GM18505 (cell line): Measurements from ENCODE around the gene ZNF774.
"Not testable (repeated sequence)": the region's sequence is repeated elsewhere in the genome, so short reads cannot be mapped to it uniquely, and the experiment has no call there.

ENCODE experiments used
- ATAC-seq: cut with Tn5 transposase; IDR thresholded peaks from one replicate; pipeline ENCODE4 v1.9.1; 2021; ENCODE audit not compliant: unreplicated experiment
- POLR2A ChIP-seq: IDR thresholded peaks from 4 replicates; pipeline ENCODE4 v1.6.1; 2011; ENCODE audit warnings: borderline replicate concordance; ENCODE audit not compliant: insufficient read depth, insufficient read length; ENCODE audit errors: extremely low read depth

The ZNF774 gene

DNA sequence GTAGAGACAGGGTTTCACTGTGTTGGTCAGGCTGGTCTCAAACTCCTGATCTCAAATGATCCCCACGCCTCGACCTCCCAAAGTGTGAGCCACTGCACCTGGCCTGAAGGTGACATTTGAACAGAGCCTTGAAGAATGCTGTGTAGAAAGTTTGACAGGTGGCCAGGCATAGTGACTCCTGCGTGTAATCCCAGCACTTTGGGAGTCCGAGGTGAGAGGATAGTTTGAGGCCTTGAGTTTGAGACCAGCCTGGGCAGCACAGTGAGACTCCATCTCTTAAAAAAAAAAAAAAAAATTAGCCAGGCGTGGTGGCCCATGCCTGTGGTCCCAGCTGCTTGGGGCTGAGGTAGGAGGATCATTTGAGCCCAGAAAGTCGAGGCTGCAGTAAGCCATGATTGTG is 37.4 kb downstream of the ZNF774 start:
- ATAC-seq: no peak
- no peak for TF ChIP-seq POLR2A

DNA sequence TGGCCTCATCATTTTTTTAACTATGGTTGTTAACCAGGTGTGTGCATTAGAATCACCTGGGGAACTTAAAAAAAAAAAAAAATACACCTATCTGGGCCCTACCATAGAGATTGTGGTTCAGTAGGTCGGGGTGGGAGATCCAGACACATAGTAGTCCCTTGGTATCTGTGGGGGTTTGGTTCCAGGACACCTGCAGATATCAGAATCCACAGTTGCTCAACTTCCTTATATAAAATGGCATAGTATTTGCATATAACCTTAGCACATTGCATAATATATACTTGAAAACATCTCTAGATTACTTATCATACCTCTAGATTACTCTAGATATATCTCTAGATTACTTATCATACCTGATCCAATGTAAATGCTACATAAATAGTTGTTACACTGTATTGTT is 41.0 kb downstream of the ZNF774 start:
- TF ChIP-seq POLR2A: no peak
- ATAC-seq: no peak

DNA sequence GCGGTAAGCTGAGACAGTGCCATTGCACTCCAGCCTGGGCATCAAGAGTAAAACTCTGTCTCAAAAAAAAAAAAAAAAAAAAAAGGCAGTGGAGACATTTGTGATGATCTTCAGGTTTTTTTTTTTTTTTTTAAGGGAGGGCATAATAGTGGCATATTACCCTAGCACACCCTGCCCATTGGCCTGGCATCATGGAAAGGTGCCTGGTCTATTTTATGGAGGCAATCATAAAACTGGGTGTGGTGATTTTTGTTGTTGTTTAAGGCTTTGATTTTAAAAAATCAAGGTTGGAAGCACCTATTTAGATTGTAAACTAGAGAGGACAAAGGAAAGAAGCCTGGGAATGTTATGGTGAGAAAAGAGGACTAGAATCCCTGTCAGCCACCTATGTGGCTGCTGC is 42.0 kb downstream of the ZNF774 start:
- TF ChIP-seq POLR2A: no peak
- ATAC-seq: no peak

DNA sequence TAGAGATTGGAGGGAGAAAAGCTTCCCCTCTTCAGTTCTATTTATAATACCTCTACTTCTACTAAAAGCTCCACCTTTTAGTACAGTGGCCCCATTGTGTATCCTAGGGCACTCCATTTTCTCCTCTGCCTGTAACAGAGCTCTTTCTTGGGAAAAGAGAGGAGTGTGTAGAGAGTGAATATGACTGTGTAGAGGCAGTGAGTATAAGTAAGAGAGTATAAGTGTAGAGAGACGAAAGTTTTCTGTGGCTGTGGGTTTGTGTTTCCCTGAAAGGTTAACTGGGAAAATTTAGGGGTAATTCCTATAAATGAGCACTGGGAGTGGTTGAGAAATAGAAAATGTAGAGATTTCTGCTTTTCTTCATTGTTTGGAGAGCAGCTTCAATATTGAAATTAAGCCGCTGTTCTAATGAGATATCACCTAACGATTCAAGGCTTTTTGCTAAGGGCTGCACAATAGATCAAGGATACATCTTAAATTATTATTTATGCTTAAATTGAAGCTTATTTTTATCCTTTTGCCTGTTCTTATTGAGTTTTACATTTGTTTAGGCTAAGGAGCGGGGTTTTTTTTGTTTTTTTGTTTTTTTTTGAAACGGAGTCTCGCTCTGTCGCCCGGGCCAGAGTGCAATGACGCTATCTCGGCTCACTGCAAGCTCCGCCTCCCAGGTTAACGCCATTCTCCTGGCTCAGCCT is 42.8 kb downstream of the ZNF774 start:
- TF ChIP-seq POLR2A: no peak
- no peak for ATAC-seq

DNA sequence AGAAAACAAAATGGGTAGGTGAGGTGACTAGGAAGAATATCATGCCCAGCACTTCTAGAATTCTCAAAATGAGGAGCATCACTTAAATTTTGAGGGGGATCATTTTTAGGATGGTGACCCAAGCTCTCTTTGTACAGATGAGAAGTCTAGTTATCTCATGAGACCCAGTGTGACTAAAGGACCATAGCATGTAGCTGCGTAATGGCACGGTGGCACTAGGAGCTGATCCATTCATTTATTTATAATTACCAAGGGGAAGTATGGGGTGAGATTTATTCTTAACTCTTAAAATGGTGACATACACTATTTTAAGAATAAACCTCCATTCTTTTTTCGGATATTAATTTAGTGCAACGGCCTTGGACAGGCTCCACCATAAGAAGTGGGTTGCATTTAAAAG is 44.2 kb downstream of the ZNF774 start:
- no peak for TF ChIP-seq POLR2A
- no peak for ATAC-seq

DNA sequence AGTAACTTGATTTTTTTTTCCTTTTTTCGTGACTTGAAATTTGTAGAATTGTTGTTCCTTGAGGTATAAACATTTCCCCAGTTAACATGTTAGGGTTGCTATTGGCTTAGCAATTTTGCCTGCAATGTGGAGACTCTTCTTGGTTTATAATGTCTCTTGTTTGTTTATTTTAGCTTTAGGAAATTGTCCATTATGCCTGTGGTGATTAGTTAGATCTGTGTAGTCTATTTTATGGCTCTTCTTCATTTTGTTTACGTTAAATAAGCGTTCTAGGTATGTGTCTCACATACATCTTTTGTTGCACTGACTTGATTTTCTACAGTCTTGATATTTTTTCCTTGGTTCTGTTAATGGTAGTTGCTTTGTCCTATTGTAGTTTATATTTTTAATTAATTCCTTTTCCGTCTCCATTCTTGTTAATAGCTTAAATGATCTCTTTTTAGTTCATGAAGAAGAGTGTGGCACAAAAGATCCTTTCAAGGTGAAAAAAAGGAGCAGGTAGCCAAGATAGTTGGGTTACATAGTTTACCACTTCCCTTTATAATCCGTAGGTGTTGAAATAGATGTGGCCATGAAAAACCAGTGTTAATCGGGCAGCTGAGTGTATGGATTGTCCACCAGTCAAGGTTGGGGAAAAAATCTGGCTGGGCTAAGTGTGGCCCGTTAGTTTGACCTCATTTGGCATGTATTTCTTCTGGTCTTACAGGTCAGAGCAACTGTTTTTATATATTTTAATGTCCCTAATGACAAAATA is 48.1 kb downstream of the ZNF774 start:
- TF ChIP-seq POLR2A: no peak
- no peak for ATAC-seq

DNA sequence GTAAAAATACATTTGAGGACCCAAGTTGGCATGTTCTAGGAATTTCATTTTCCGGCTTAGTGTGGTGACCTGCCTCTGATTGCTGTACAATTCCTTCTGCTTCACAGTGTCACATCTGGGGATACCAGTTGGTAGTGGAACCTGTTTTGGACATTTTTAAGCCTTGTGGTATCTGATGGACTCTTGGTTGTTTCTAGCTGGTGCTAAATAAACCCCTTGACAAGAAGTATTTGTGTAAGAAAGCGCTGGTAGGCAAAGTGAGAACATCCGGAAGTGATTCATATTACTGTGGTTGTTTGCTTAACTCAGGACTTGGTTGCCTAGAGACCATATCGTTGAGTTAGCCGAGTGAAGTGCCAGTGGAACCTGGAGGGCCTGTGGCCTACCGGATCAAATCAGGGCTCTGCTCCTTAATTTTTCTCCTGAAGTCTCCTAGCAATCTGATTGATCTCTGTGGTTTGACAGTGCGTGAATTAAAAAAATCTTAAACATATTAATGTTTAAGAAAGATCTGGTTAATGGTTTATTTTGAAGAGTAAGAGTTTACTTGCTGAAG is 48.8 kb downstream of the ZNF774 start:
- peak; percentile 94 for ATAC-seq
- no peak for TF ChIP-seq POLR2A

DNA sequence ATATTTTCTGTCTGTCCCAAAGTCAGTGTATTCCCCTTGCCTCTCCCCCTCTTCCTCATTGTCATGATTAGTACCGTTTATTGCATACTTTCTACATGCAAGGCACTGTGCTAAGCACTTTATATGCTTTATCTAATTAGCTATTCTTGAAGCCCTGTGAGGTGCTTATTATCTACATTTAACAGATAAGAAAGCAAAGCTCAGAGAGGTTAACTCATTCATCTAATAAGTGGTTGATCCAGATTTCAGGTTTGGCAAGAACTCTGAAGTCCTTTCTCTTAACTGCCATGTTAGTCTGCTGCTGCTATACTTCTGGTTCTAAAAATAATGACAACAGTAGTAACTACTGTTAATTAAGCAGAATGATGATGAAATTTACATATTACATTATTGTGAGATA is 49.4 kb downstream of the ZNF774 start:
- ATAC-seq: no peak
- TF ChIP-seq POLR2A: no peak

DNA sequence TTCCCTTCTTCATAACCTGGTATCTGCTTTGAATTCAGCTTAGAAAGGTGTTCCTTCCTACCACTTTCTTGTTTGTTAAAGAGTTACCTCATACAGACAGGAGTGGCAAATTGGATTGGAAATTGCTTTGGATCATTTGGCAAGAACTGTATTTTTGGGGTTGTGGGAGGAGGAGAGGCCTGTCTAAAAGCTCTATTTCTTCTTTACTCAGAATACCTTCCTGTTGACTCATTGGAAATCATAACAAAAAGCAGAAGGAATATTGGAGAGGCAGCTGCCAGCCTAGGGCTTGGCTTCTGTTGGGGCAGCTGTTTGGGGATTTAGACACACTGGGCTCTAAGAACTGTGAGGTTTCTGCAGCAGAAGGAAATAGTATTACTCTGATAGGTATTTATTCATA is 50.1 kb downstream of the ZNF774 start:
- TF ChIP-seq POLR2A: no peak
- no peak for ATAC-seq

DNA sequence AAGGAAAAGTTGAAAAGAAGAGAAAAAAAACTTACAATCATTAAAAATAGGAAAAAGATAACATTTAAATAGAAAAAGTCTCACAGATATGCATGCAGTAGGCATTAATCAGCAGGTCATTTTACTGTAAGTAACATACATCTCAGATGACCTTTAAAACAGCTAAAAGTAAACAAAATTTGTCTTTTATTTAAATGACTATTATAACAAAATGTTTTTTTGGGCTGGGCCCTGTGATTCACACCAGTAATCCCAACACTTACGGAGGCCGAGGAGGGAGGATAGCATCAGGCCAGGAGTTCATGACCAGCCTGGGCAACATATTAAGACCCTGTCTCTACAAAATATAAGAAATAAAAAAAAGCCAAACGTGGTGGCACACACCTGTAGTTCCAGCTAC is 50.7 kb downstream of the ZNF774 start:
- TF ChIP-seq POLR2A: no peak
- no peak for ATAC-seq

DNA sequence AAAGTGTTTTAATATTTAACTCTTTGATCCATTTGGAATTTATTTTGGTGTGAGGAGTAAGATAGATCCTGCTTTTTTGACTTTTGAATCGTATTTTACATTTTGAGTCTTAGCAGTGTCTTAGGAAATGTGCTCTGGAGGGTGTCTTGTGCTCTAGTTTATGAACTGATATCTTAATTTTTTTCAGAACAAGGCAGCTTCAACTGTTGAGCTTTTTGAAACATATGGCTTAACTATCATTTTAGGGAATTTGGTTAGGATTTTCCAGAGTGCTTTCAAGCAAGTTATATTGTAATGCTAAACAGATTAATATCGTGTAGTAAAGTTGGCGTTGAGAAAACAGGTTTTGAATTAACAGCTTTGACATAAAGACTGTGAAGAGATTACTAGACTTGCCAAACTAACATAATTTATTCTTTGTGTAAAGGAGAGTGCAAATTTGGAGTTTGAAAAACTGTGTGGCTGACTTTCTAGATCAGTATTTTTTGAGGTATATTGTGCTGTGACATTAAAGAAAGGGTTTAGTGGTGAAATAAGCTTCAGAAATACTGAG is 53.0 kb downstream of the ZNF774 start:
- TF ChIP-seq POLR2A: no peak
- ATAC-seq: no peak

DNA sequence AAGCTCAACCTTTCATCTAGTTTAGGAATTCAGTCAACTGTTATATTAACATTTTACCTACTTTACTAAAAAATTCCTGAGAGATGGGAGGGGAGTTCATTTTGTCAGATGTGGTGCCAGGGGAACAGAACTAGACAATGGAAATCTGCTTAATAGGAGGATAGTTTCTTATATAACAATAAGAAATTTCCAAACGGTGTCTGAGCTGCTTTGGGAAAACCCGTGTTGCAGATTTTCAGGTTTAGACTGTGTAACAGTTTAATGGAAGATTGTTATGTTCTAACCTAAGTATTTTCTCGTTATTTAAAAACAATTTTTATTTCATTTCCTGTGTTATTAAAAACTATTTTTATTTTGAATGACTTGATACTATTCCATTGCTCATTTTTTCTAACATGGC is 55.3 kb downstream of the ZNF774 start:
- ATAC-seq: no peak
- TF ChIP-seq POLR2A: no peak

DNA sequence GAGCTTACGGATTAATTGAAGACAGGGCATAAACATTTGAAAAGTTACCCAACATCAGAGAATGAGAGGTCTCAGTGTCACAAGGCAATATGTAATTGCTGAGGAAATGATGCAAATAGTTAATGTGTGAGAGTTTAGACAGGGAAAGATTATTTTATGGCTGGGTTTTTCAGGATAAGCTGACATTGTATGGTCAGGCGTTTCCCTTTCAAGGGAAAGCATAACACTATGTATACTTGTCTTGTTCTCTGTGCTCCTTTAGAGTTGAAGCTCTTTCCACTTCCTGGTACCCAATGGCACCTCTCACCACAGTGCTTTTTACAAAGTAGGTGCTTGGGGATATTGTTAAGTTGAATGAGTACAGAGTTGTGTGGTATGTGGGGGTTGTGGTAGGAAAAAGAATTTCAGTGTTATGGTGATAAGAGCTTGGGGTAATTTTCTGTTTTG is 55.8 kb downstream of the ZNF774 start:
- no peak for ATAC-seq
- TF ChIP-seq POLR2A: no peak

DNA sequence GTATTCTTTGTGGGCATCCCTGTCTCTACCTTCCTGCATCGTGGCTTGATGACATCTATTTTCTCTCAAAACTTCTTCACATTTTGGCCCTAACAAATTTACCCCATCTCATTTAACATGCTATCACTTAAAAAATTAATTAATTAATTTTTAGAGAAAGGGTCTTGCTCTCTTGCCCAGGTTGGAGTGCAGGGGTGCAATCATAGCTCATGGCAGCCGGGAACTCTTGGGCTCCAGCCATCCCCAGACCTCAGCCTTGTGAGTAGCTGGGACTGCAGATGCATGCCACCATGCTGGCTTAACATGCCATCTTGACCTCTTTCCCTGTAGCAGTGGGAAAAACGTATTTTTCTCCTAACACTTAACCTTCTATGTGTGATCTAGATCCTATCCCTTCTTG is 56.6 kb downstream of the ZNF774 start:
- no peak for ATAC-seq
- TF ChIP-seq POLR2A: no peak

DNA sequence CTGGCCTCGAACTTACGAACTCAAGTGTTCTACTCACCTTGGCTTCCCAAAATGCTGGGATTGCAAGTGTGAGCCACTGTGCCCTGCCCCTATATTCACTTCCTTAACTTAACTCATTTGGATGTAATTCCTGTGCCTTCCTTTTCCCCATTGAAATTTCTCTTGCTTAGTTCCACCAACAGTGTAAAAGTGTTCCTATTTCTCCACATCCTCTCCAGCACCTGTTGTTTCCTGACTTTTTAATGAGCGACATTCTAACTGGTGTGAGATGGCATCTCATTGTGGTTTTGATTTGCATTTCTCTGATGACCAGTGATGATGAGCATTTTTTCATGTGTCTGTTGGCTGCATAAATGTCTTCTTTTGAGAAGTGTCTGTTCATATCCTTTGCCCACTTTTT is 57.5 kb downstream of the ZNF774 start:
- ATAC-seq: not testable (repeated sequence)

DNA sequence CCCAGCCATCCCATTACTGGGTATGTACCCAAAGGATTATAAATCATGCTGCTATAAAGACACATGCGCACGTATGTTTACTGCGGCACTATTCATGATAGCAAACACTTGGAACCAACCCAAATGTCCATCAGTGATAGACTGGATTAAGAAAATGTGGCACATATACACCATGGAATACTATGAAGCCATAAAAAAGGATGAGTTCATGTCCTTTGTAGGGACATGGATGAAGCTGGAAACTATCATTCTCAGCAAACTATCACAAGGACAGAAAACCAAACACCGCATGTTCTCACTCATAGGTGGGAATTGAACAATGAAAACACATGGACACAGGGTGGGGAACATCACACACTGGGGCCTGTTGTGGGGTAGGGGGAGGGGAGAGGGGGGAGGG is 58.2 kb downstream of the ZNF774 start:
- not testable (repeated sequence) for ATAC-seq
